ENCODE data around the gene SPTB.

Gene SPTB

GRCh38 chr14:64743061-64743460 is 136.6 kb downstream of the SPTB start:
- DNase-seq: no peak

DNA sequence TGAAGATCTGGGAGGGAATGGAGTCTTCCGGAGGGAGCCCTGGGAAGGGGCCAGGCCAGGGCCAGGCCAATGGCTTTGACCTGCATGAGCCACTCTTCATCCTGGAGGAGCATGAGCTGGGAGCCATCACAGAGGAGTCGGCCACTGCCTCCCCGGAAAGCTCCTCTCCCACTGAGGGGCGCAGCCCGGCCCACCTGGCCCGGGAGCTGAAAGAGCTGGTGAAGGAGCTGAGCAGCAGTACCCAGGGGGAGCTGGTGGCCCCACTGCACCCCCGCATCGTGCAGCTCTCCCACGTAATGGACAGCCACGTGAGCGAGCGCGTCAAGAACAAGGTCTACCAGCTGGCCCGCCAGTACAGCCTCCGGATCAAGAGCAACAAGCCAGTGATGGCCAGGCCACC is 137.7 kb downstream of the SPTB start:
- no peak for DNase-seq

- DNase-seq: no peak
Observed at GRCh38 chr14:64741200-64741599, 138.5 kb downstream of the SPTB start.

DNA sequence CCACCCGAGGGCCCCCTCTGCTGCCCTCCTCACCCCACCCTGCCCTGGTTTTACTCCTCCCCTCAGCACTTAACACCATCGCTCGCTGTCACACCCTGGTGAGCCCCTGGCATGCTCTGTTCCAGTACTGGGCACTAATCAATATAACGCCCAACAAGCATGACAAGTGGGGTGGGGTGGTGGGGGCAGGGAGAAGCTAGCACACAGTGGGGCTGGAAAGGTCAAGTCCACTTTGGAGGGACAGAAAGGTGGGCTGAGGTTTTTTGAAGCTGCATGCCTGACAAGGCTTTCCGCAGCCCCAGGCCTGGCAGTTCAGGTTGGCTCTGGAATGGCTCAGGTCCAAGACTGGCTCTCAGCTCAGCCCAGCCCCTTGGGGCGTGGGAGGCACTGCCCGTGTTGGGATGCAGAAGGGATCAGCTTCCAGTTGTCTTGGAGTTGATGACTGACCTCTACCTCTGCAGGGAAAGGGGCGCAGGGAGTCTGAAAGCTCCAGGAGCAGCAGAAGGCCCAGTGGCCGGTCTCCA is 141.4 kb downstream of the SPTB start:
- DNase-seq: no peak

GRCh38 chr14:64737391-64738280 is 142.1 kb downstream of the SPTB start:
- no peak for DNase-seq

GRCh38 chr14:64736271-64737169 is 143.2 kb downstream of the SPTB start:
- DNase-seq: peak; percentile 82

DNA sequence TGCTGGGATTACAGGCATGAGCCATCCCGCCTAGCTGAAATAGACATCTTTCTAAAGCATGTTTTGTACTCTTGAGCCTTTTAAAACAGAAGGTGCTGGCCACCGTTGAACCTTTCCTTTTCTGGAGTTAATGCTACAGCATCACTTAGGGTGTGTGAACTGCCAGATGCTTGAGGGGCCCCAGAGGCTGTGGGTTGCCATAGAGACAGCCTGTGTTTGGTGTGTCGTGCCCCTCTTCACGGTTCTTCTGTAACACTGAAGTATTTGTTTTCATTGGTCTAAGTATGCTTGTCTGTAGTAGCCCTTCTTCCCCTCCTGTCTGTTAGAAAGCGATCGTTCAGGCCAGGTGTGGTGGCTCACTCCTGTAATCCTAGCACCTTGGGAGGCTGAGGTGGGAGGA is 144.7 kb downstream of the SPTB start:
- DNase-seq: peak; percentile 55

DNA sequence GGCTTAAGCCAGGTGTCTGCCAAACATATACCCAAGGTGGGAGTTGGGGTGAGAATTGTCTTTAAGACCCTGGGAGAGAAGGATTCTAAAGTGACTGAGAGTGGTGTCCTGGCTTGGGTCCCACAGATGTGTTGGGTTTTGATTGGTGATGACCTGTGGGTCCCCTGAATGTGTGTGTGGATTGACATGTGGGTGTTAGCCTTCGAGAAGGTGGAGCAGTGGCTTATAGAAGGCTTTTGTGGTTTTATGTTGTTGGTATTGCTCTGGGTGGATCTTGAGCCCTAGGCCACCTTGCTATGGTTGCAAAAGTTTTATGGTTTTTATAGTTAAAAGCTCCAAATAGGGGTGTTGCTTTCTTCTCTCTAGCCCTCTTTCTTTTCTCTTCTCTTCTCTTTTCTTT is 145.8 kb downstream of the SPTB start:
- DNase-seq: no peak

DNA sequence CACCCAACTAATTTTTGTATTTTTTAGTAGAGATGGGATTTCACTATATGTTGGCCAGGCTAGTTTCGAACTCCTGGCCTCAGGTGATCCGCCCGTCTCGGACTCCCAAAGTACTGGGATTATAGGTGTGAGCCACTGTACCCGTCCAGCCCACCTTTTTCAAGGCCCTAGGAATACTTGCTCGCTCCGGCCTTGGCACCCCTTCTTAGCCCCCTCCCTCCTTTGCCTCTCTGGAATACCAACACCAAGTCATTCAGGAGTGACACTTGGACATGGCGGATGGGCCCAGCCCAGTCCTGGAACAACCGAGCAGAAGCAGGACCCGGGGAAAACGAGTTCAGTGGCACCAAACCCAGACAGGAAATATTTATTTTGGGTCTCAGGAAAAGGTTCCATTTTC is 146.4 kb downstream of the SPTB start:
- DNase-seq: no peak

- DNase-seq: no peak
Observed at GRCh38 chr14:64732536-64733120, 147.1 kb downstream of the SPTB start.

DNA sequence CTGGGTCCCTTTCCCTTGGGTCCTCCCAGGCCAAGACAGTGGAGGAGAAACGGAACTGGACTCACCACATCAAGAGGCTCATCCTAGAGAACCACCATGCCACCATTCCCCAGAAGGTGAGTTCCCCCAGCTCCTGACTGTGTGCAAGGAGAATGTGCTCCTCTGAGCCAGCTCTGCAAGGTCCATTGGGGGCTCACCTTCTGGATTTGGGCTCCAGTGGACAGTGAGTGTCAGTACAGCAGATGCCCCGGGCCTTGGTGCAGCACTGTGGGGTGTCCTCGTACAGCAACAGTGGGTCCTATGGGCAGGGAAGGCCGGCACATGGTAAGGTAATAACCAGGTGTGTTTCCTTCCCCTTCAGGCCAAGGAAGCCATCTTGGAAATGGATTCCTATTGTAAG is 147.6 kb downstream of the SPTB start:
- no peak for DNase-seq

GRCh38 chr14:64731141-64731581 is 148.5 kb downstream of the SPTB start:
- no peak for DNase-seq

- DNase-seq: no peak
Observed at GRCh38 chr14:64730681-64731080, 149.0 kb downstream of the SPTB start.

DNA sequence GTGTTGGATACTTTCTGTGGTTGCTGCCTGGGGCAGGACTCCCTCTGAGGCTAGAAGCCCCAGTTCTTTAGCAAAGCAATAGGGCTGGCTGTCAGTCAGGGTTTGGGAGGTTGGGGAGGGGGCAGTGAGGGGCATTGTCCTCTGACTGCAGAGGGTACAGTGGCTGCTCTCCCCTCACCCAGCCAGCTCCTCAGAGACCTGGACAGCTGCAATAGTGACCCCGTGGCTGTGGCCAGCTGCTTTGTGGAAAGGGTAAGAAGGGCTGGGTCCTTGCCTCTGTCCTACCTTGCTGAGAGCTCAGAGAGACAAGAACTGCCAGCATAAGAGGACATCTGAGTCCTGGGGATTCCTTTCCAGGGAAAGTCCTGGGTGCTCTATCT is 149.7 kb downstream of the SPTB start:
- DNase-seq: no peak

GRCh38 chr14:64729386-64730060 is 150.2 kb downstream of the SPTB start:
- DNase-seq: no peak

GRCh38 chr14:64728856-64729255 is 150.9 kb downstream of the SPTB start:
- no peak for DNase-seq

DNA sequence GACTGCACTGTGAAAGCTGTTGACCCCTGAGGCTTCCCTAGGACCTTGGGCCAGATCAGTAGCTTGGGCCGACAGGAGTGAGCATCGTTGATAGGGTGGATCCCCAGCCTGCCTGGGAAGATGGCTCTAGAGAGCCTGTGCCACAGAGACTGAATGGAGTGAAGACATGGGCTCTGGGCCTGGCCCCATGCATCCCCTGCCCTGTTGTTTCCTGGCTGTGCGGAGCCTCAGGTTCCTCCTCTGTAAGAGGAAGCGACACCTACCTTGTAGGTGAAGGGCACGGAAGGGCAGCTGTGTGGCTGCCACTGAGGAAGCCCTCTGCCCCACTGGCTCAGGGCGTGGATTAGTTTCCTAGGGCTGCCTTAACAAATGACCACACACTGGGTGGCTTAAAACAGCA is 151.6 kb downstream of the SPTB start:
- DNase-seq: no peak

- DNase-seq: no peak
Observed at GRCh38 chr14:64727551-64728071, 152.1 kb downstream of the SPTB start.

- DNase-seq: no peak
Observed at GRCh38 chr14:64726585-64726890, 153.2 kb downstream of the SPTB start.

- no peak for DNase-seq
Observed at GRCh38 chr14:64725879-64726584, 153.7 kb downstream of the SPTB start.

GRCh38 chr14:64725261-64725815 is 154.4 kb downstream of the SPTB start:
- peak; percentile 15 for DNase-seq

DNA sequence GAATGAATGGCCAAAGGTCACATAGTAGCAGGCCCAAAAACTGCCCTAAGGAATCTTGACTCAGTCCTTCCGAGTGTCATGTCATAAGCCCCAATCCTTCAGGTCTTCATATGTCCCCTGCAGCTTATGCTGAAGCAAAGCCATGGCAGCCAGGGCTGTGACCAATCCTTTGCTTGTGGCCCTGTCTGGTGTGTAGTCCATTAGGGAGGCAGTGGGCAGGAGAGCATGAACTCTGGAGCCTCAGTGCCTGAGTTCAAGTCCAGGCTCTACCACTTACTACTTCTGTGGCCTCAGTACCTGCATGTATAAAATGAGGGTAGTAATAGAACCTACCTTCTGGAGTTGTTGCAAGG is 155.2 kb downstream of the SPTB start:
- no peak for DNase-seq
